ENCODE results near the gene PLIN3.

- TF ChIP-seq CTCF (IDR thresholded peaks at IDR 0.05; ENCODE audit: low read depth, low read length, poor library complexity, severe bottlenecking) (no peak), EZH2phosphoT487 (IDR thresholded peaks at IDR 0.05; ENCODE audit: borderline replicate concordance, low read length) (no peak)
Measured at GRCh38 chr19:4897146-4897545, 29.7 kb upstream of the PLIN3 start.
